Gastroesophageal sphincter (tissue), 3 donors: ENCODE results near the gene PTK6.

Experiments used
- CTCF ChIP-seq, 4 experiments: fragments of 200-600 bp in 2 of 4; fragments of 450-650 bp in 2 of 4; sonication (generic) in 1 of 4; IDR thresholded peaks; one replicate each; pipeline ENCODE4 v1.5.1; 2017 to 2019; ENCODE audit warnings: antibody characterized with exemption in 4 of 4, mild to moderate bottlenecking in 2 of 4, moderate library complexity in 2 of 4
- EP300 ChIP-seq: sonication (generic); formaldehyde crosslinking; IDR thresholded peaks from one replicate; pipeline ENCODE4 v1.6.1; 2017; ENCODE audit warnings: antibody characterized with exemption, mild to moderate bottlenecking
- POLR2A ChIP-seq, 2 donors: fragments of 450-650 bp; IDR thresholded peaks; one replicate each; pipeline ENCODE4 v1.6.1; 2017; ENCODE audit warnings: antibody characterized with exemption in 2 of 2, mild to moderate bottlenecking in 2 of 2, moderate library complexity in 1 of 2
- POLR2AphosphoS5 ChIP-seq: sonication (generic); formaldehyde crosslinking; IDR thresholded peaks from one replicate; pipeline ENCODE4 v1.6.1; 2017; ENCODE audit warnings: antibody characterized with exemption

- TF ChIP-seq CTCF (IDR thresholded peaks at IDR 0.05) (no peak), POLR2A (IDR thresholded peaks at IDR 0.05) (no peak), EP300 (no peak), POLR2AphosphoS5 (no peak)
These were observed 15.5 kb upstream of the PTK6 start for GRCh38 chr20:63552481-63553249.
